Activated CD4-positive, alpha-beta T cell treated with anti-CD3 and anti-CD28 coated beads for 24 hours (primary cell): Measurements from ENCODE around the gene ANXA10.
"Not testable (repeated sequence)": the region's sequence is repeated elsewhere in the genome, so short reads cannot be mapped to it uniquely, and the experiment has no call there.

ENCODE experiments used
- DNase-seq, 2 donors: peaks; one replicate each; pipeline ENCODE4 v3.0.0-alpha.2; 2020; ENCODE audit warnings: low read depth in 2 of 2

ANXA10 gene

GRCh38 chr4:168162604-168163003 lies 70.3 kb downstream of the ANXA10 start:
- no peak for DNase-seq

DNA sequence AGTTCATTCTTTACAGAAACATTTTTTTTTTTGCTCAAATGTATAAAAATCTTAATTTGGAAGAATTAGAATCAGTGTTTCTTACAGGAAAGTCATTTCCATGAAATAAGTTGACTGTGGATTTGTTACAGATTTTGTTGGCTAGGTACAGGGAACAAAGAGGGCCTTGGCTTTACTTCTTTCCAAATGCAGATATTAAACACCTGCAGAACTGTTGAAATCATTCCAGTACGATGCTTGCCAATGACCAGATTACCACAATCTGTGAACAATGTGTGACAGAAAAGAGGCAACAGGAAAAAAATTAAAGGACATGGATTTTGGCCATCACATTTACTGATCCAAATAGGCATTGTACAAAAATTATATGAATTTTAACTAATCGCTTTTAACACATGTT lies 70.8 kb downstream of the ANXA10 start:
- DNase-seq: no peak

DNA sequence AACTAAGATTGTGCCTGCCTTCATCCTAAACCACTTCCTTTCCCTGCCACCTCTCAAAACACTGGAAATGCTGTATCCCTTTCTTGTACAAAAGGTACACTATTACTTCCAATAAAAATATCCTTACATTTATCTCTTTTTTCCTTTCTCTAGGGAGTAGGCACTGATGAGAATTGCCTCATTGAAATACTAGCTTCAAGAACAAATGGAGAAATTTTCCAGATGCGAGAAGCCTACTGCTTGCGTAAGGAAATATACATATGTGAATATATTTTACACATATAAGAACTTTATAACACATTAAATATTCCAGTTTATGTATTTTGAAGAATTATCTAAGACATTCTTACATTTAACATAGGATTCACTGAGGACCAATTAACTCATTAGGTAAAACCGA lies 71.7 kb downstream of the ANXA10 start:
- DNase-seq: no peak

DNA sequence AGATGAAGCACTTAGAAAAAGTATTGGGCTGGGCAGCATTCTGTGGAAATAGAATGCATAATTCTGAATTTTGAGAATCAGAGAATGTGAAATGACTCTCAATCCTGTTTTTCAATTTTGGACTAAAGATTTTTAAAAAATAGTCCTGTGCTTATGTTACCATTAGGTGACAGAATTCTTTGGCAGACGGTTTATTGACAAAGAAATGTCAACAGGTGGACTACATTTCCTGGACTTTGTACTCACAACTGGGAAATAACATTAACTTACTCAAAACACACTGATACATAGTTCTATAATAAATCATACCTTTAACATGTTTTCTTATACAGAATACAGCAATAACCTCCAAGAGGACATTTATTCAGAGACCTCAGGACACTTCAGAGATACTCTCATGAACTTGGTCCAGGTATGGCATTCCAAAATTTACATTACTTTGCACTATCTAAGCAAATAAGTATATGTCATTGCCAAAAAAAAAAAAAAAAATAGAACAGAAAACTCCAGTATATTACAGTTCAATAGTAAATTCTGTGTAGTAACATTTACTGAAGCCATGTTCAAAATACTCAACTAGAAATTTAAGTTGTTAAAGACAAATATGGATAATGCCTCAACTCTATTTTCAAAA lies 72.7 kb downstream of the ANXA10 start:
- DNase-seq: no peak

GRCh38 chr4:168167714-168168284 lies 75.5 kb downstream of the ANXA10 start:
- no peak for DNase-seq

- DNase-seq: no peak
Measured at GRCh38 chr4:168174308-168174707, 82.0 kb downstream of the ANXA10 start.

DNA sequence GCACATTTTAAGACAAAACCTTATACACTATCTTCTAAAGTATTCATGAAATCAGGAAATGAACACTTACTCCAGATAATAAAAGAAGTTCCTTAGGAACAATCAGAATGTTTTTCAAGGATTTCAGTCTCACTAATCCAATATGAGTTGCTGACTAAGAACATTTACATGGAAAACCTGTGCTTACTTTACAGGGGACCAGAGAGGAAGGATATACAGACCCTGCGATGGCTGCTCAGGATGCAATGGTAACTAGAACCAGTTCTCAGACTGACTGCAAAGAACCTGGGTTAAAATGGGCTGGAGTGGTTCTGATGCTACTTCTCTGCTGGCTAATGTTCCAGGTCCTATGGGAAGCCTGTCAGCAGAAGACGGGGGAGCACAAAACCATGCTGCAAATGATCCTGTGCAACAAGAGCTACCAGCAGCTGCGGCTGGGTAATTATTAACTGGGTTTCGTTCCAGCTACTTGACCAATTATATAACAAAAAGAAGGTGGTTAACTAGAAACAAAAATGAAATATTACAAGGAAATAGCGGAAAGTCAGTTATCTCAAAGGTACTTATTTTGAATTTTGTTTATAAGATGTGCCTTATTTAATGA lies 85.3 kb downstream of the ANXA10 start:
- no peak for DNase-seq

DNA sequence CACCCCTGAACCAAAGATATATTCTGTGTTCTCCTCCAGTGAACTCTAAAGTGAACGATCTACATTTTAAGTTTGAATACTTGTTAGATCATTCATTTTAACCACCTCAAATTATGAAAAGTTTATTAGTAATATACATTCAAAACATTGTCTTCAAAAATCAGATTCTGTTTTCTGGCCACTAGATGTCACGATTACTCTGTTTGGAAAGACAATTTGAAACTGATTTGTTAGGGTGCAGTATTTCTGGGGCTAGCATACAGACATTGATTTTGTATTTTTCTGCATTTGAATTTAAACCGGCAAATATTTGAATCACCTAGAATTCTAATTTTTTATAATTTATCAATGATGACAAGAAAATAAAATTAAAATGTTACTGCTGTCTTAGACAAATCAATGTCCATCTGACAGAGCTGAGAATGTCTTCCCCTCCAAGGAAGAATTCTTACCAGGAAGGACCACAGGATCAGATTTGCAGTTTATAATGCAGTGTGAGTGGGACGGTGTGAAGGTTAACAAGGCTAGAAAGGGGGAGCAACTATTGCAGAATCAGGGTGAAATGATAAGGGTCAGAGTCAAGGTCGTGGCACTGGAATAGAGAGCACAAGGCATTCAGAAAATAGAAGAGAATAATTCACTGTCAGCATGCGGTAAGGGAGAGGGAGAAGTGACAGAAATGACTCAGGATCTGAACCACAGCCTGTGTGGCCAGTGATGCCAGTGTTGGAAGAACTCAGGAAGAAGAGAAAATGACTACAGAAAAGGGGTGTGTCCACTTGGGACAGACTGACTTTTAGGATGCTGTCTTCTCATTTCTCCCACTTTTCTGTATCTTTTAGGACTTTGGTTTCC lies 91.6 kb downstream of the ANXA10 start:
- DNase-seq: no peak

DNA sequence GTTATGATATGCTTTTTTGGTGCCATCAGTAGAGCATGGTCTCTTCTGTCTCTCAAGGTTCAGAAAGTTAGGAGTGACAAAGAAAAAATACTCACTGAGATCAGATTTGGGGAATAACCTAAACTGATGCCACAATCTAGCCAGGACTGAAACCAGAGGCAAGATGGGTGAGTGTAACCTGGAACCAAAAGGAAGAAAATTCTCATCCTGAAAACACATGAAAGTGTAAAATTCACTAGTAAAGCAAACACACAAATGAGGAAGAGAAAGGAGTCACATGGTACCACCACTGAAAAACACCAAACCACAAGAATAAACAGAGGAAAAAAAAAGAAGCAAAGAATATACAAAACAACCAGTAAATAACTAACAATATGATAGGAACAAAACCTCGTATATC lies 96.4 kb downstream of the ANXA10 start:
- no peak for DNase-seq

- no peak for DNase-seq
Measured at GRCh38 chr4:168197926-168198325, 105.6 kb downstream of the ANXA10 start.

DNA sequence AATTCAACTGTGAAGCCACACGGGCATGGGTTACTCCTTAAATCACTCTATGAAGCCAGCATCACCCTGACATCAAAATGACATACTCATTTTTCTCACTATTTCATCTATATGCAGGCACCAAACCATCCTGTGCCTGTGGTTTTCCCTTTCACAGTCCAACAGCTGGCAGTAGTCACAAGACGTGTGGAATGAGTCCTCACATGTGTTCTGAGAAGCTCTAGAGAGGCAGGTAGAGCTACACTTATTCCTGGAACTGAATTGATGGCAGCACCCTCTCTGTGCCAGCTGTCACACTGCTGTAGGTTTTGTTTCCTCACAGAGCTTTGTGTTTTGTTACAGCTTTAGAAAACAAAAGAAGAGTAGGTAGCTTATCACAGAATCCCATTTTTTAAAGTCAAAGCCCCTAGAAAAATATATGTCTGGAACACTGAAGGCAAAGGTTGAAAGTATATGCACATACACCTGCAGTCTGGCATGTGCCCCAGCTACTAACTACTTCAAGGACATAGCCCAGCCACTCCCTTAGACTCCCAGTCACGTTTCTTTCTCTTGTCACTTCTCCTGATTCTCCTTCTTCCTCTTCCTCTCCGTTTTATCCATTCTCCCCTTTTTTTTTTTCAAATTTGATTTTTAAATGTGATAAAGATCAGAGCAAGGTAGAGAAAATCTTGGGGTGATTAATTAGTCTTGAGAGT lies 107.1 kb downstream of the ANXA10 start:
- DNase-seq: no peak

DNA sequence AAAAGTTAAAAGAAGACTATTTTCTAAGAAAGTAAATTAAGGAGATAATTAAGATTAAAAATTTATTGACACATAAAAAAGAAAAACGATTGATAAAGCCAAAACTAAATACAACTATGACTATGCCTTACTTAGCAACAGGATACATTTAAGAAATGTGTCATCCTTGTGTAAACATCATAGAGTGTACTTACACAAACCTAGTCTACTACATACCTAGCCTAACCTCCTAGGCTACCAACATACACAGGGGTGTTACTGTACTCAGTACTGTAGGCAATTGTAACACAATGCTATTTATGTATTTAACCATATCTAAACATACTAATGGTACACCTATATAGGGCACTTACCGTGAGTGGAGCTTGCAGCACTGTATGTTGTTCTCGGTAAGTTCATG lies 108.3 kb downstream of the ANXA10 start:
- no peak for DNase-seq

GRCh38 chr4:168203233-168203911 lies 111.0 kb downstream of the ANXA10 start:
- DNase-seq: no peak

- no peak for DNase-seq
Measured at GRCh38 chr4:168208957-168209614, 116.7 kb downstream of the ANXA10 start.

GRCh38 chr4:168212656-168213055 lies 120.3 kb downstream of the ANXA10 start:
- DNase-seq: no peak

- not testable (repeated sequence) for DNase-seq
Measured at GRCh38 chr4:168213511-168213910, 121.2 kb downstream of the ANXA10 start.

DNA sequence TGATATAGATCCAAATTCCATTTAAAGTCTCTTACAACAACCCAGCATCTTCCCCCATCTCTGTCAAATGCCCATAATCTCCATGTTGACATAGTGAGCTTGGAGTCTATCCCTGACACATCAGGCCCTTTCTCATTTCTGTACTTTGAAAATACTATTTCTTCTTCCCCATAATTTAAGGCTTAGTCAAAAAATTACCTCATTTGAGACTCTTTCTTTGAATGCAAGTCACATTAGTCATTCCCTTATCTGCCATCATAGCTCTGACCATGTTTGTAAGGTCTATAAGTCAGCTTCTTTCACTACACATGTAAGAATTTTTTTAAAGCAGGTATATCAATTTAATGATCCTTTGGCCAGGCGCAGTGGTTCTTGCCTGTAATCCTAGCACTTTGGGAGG lies 126.3 kb downstream of the ANXA10 start:
- no peak for DNase-seq

DNA sequence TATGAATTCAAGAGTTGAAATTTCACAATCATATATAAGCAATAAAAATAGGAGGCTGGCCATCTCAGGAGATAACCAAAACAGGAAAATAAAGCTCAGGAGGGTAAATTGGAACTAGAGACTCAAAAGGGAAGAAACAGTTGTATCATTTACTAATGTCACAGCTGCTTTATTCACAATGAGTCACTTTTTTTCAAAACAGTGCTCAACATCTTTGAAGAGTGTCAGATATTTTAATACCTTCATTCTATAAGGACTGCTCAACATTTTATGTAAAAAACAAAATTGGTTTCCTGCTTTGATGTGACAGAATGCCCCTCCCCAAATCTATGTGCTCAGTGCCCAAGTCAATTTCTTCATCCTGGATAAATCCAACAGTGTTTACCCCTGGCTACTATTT lies 128.6 kb downstream of the ANXA10 start:
- DNase-seq: no peak

- DNase-seq: no peak
Measured at GRCh38 chr4:168221301-168221700, 129.0 kb downstream of the ANXA10 start.
